Measurements from ENCODE around the gene ZNHIT6.

The ZNHIT6 gene

GRCh38 chr1:85707990-85708828 is at the start of gene ZNHIT6:
Gene ZNHIT6 (minus strand): TSS chr1:85708433. CDS start chr1:85708284, 149 bp downstream.
- peak; percentile 88 for DNase-seq (ENCODE audit: low read depth)
- H3K4me3 ChIP-seq (ENCODE audit: control insufficient read depth, low read depth, low read length): peak within 1 kb of the TSS; percentile 73
- TF ChIP-seq CTCF (IDR thresholded peaks at IDR 0.05; ENCODE audit: control insufficient read depth, insufficient read depth, low read depth, low read length, missing control alignments): peak; percentile 46

GRCh38 chr1:85756864-85757263 is 48.6 kb upstream of the ZNHIT6 start:
- no peak for DNase-seq (ENCODE audit: low read depth)
- no peak for TF ChIP-seq CTCF (IDR thresholded peaks at IDR 0.05; ENCODE audit: control insufficient read depth, insufficient read depth, low read depth, low read length, missing control alignments)
- H3K4me3 ChIP-seq (ENCODE audit: control insufficient read depth, low read depth, low read length): no peak overlapping the region

GRCh38 chr1:85748120-85748519 is 39.9 kb upstream of the ZNHIT6 start:
- no peak for DNase-seq (ENCODE audit: low read depth)
- H3K4me3 ChIP-seq (ENCODE audit: control insufficient read depth, low read depth, low read length): no peak overlapping the region
- TF ChIP-seq CTCF (IDR thresholded peaks at IDR 0.05; ENCODE audit: control insufficient read depth, insufficient read depth, low read depth, low read length, missing control alignments): no peak

- no peak for TF ChIP-seq CTCF (IDR thresholded peaks at IDR 0.05; ENCODE audit: control insufficient read depth, insufficient read depth, low read depth, low read length, missing control alignments)
- no peak overlapping the region for H3K4me3 ChIP-seq (ENCODE audit: control insufficient read depth, low read depth, low read length)
- no peak for DNase-seq (ENCODE audit: low read depth)
Measured at GRCh38 chr1:85746777-85747176, 38.5 kb upstream of the ZNHIT6 start.

- no peak overlapping the region for H3K4me3 ChIP-seq (ENCODE audit: control insufficient read depth, low read depth, low read length)
- no peak for TF ChIP-seq CTCF (IDR thresholded peaks at IDR 0.05; ENCODE audit: control insufficient read depth, insufficient read depth, low read depth, low read length, missing control alignments)
- no peak for DNase-seq (ENCODE audit: low read depth)
Measured at GRCh38 chr1:85743814-85744213, 35.6 kb upstream of the ZNHIT6 start.

- H3K4me3 ChIP-seq (ENCODE audit: control insufficient read depth, low read depth, low read length): no peak overlapping the region
- DNase-seq (ENCODE audit: low read depth): no peak
- TF ChIP-seq CTCF (IDR thresholded peaks at IDR 0.05; ENCODE audit: control insufficient read depth, insufficient read depth, low read depth, low read length, missing control alignments): no peak
Measured at GRCh38 chr1:85734931-85735330, 26.7 kb upstream of the ZNHIT6 start.

All from AG09309 (cell line).